A673 (cell line): ENCODE measurements around the gene PPP2R5E.

Experiments
- CTCF ChIP-seq: fragments of 300-800, 200-600 bp; sonication (generic); conservative IDR thresholded peaks from 2 replicates; pipeline ENCODE4 v1.5.1; 2017; ENCODE audit warnings: low read depth, mild to moderate bottlenecking, antibody characterized with exemption, low read length, moderate library complexity, mixed read lengths
- EZH2 ChIP-seq: fragments of 200-600 bp; sonication (generic); IDR thresholded peaks from 2 replicates; pipeline ENCODE4 v1.6.1; 2017; ENCODE audit warnings: borderline replicate concordance, low read depth, mild to moderate bottlenecking, mixed read lengths, antibody characterized with exemption, low read length; ENCODE audit not compliant: poor library complexity, severe bottlenecking

DNA sequence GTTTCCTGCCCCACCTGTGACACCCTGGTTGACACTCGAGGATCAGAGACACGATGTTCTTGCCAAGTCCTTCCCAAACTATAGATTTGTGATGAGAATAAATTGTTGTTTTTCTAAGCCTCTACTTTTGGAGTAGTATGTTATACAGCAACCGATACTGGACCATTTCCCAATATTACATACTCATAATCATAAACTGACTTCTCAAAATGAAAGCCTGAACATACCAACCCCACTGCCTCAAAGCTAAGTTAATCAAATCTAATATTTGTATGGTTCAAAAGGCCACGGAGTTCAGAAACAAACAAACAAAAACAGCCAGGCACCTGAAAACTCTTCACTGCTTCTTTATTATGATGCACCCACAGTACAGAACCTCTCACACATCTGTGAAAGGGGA is 172.1 kb downstream of the PPP2R5E start:
- TF ChIP-seq CTCF: no peak
- TF ChIP-seq EZH2: no peak
